ENCODE results near the gene DSG1. TPM values are rescaled to one million over a fixed set of nuclear protein-coding genes. Genes with fewer than 3 reads are reported as not detected.

The DSG1 gene
- total RNA-seq, 1 experiment from 2014 or later, result not detected

DNA sequence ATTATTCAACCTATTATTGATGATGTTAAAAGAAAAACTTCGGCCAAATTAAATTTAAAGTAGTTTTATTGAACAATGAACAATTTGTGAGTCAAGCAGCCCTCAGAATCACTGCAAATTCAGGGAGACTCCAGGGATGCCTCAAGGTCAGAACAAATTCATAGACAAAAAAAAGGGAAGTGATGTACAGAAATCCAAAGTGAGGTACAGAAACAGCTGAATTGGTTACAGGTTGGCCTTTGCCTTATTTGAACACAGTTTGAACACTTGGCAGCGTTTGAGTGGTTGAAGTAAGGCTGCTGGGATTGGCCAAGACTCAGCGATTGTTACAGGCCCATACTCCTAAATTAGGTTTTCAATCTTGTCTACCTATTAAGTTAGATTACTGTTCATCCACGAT lies 47.4 kb upstream of the DSG1 start:
- no peaks in the 10 kb centered on the region for H3K36me3 ChIP-seq (ENCODE audit: control insufficient read depth, insufficient read depth, low read length)
- H3K4me3 ChIP-seq (ENCODE audit: low read depth, low read length), result no peak overlapping the region
- Mint-ChIP-seq H3K4me3 (ENCODE audit: unreplicated experiment) (no peak overlapping the region), H3K27ac (ENCODE audit: unreplicated experiment) (no peak overlapping the region), H3K9me3 (ENCODE audit: unreplicated experiment) (no peaks in the 10 kb centered on the region), H3K36me3 (ENCODE audit: insufficient read depth, unreplicated experiment) (no peaks in the 10 kb centered on the region), H3K27me3 (ENCODE audit: insufficient read depth, unreplicated experiment) (no peaks in the 10 kb centered on the region), H3K4me1 (ENCODE audit: low read depth, unreplicated experiment) (peaks cover 21% of the 10 kb centered on the region)
- H3K4me1 ChIP-seq, result 0 out of 2 replicates have a peak, but pooled peaks cover 4% of the 10 kb centered on the region
- intact Hi-C loops (cut with micrococcal nuclease; ENCODE audit: unreplicated experiment), result no loop called here
- H3K27me3 ChIP-seq (replicated peaks; ENCODE audit: control insufficient read depth, insufficient read depth, low read length), result no peaks in the 10 kb centered on the region
- ChIA-PET CTCF (no interaction called here), POLR2A (no interaction called here)
- no peak for DNase-seq
- TF ChIP-seq, protein P1, sequence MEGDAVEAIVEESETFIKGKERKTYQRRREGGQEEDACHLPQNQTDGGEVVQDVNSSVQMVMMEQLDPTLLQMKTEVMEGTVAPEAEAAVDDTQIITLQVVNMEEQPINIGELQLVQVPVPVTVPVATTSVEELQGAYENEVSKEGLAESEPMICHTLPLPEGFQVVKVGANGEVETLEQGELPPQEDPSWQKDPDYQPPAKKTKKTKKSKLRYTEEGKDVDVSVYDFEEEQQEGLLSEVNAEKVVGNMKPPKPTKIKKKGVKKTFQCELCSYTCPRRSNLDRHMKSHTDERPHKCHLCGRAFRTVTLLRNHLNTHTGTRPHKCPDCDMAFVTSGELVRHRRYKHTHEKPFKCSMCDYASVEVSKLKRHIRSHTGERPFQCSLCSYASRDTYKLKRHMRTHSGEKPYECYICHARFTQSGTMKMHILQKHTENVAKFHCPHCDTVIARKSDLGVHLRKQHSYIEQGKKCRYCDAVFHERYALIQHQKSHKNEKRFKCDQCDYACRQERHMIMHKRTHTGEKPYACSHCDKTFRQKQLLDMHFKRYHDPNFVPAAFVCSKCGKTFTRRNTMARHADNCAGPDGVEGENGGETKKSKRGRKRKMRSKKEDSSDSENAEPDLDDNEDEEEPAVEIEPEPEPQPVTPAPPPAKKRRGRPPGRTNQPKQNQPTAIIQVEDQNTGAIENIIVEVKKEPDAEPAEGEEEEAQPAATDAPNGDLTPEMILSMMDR (IDR thresholded peaks at IDR 0.05; ENCODE audit: insufficient read depth in 1 of 2, low read depth in 1 of 2, low read length in 1 of 2, severe bottlenecking in 1 of 2, unreplicated experiment in 1 of 2), result no peak
- no TSS peak for BruUV-seq (replicated peaks)
- H3K9me3 ChIP-seq, result no peaks in the 10 kb centered on the region

DNA sequence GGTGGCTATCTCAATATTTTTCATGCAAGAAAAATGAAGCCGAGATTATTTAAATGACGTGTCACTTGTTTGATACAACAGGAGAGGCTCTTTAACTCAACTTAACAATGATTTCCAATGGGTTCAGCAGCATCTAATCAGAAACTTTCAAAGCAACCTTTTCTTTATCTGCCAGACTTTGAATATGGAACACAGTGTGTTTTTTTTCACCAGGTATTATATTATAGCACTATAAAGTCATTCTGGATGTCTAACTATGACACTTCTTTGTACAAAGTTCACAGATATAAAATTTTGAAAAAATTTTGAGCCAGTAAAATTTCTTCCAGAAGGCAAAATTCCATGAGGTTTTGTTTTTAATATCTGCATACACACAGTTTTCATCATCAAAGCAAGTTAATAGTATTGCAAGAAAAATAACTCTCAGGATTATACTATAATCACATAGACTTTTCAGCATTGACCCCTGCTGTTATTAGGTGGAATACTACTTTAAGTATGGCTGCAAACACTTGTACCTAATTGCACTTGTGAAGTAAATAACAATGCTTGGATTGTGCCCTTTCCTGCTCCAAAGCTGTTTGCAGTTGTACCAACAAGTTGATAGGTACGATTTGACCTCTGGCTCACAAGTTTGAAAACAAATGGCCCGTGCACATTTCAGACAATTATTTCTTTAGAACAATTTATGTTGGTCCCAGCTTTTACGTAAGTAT lies 44.0 kb upstream of the DSG1 start:
- Histone ChIP-seq H3K4me1 (0 out of 2 replicates have a peak, but pooled peaks cover 9% of the 10 kb centered on the region), H3K4me3 (ENCODE audit: low read depth, low read length) (no peak overlapping the region), H3K9me3 (no peaks in the 10 kb centered on the region), H3K27me3 (replicated peaks; ENCODE audit: control insufficient read depth, insufficient read depth, low read length) (no peaks in the 10 kb centered on the region), H3K36me3 (ENCODE audit: control insufficient read depth, insufficient read depth, low read length) (no peaks in the 10 kb centered on the region)
- POLR2A ChIA-PET, result no interaction called here
- DNase-seq, result no peak
- TF ChIP-seq, protein P1 (IDR thresholded peaks at IDR 0.05; ENCODE audit: insufficient read depth in 1 of 2, low read depth in 1 of 2, low read length in 1 of 2, severe bottlenecking in 1 of 2, unreplicated experiment in 1 of 2), result no peak
- Mint-ChIP-seq H3K27me3 (ENCODE audit: insufficient read depth, unreplicated experiment) (no peaks in the 10 kb centered on the region), H3K4me3 (ENCODE audit: unreplicated experiment) (no peak overlapping the region), H3K36me3 (ENCODE audit: insufficient read depth, unreplicated experiment) (no peaks in the 10 kb centered on the region), H3K27ac (ENCODE audit: unreplicated experiment) (no peak overlapping the region), H3K9me3 (ENCODE audit: unreplicated experiment) (no peaks in the 10 kb centered on the region), H3K4me1 (ENCODE audit: low read depth, unreplicated experiment) (peaks cover 7% of the 10 kb centered on the region)
- CTCF ChIA-PET, result no interaction called here
- intact Hi-C loops (cut with micrococcal nuclease; ENCODE audit: unreplicated experiment), result no loop called here
- no TSS peak for BruUV-seq (replicated peaks)

DNA sequence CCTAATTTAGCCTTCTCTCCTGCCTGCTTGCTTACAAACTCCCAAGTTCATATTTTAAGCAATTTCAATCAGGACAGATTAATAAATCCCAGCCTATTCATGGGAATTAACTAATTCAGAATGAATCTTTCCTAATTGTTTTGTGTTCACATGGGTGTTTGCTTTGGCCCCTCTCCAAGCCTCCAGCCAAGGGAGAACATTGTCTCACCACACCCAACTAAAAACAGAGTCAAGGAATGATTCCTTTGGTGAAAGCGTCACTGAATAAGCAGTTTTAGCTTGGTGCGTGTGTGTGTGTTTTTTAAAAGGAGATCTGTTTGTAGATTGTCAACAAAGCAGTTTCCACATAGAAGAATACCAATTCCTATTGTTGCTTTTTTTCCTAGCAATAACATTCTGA lies 43.0 kb upstream of the DSG1 start:
- Mint-ChIP-seq H3K4me1 (ENCODE audit: low read depth, unreplicated experiment) (no peaks in the 10 kb centered on the region), H3K27ac (ENCODE audit: unreplicated experiment) (no peak overlapping the region), H3K27me3 (ENCODE audit: insufficient read depth, unreplicated experiment) (no peaks in the 10 kb centered on the region), H3K4me3 (ENCODE audit: unreplicated experiment) (no peak overlapping the region), H3K9me3 (ENCODE audit: unreplicated experiment) (no peaks in the 10 kb centered on the region), H3K36me3 (ENCODE audit: insufficient read depth, unreplicated experiment) (no peaks in the 10 kb centered on the region)
- no TSS peak for BruUV-seq (replicated peaks)
- TF ChIP-seq, protein P1 (IDR thresholded peaks at IDR 0.05; ENCODE audit: insufficient read depth in 1 of 2, low read depth in 1 of 2, low read length in 1 of 2, severe bottlenecking in 1 of 2, unreplicated experiment in 1 of 2), result no peak
- DNase-seq, result no peak
- POLR2A ChIA-PET, result no interaction called here
- no peak overlapping the region for H3K4me3 ChIP-seq (ENCODE audit: low read depth, low read length)
- H3K27me3 ChIP-seq (replicated peaks; ENCODE audit: control insufficient read depth, insufficient read depth, low read length), result no peaks in the 10 kb centered on the region
- H3K4me1 ChIP-seq, result 0 out of 2 replicates have a peak, but pooled peaks cover 4% of the 10 kb centered on the region
- no peaks in the 10 kb centered on the region for H3K36me3 ChIP-seq (ENCODE audit: control insufficient read depth, insufficient read depth, low read length)
- intact Hi-C loops (cut with micrococcal nuclease; ENCODE audit: unreplicated experiment), result no loop called here
- H3K9me3 ChIP-seq, result no peaks in the 10 kb centered on the region
- CTCF ChIA-PET, result no interaction called here

All from Caco-2 (cell line).